Prostate gland (tissue), 2 donors: ENCODE data around the gene NLN.

ENCODE experiments used
- CTCF ChIP-seq, 4 experiments: fragments of 200-600 bp in 2 of 4; fragments of 450-650 bp in 2 of 4; sonication (generic) in 2 of 4; IDR thresholded peaks; 1 replicate in 3 of 4; 2 replicates in 1 of 4; pipeline ENCODE4 v1.5.1; 2016 to 2019; ENCODE audit warnings: antibody characterized with exemption in 4 of 4, mild to moderate bottlenecking in 2 of 4, moderate library complexity in 2 of 4
- POLR2AphosphoS5 ChIP-seq: sonication (generic); formaldehyde crosslinking; IDR thresholded peaks from one replicate; pipeline ENCODE4 v1.6.1; 2017; ENCODE audit warnings: antibody characterized with exemption

GRCh38 chr5:65799857-65800256 is 77.9 kb downstream of the NLN start:
- TF ChIP-seq CTCF (IDR thresholded peaks at IDR 0.05): no peak
- no peak for TF ChIP-seq POLR2AphosphoS5
